Liver (tissue), 3 donors: ENCODE data around the gene ZDHHC14.

Experiments used
- EGR1 ChIP-seq, 2 donors: IDR thresholded peaks; 2 replicates each; pipeline ENCODE4 v1.6.1; 2016 to 2018; ENCODE audit warnings: antibody characterized with exemption in 2 of 2, low read depth in 2 of 2
- TF ChIP-seq, protein P1 (sequence below): fragments of 150-350 bp; IDR thresholded peaks from 2 replicates; pipeline ENCODE4 v1.5.1; 2017; ENCODE audit warnings: improper control_type of control experiment, low read depth, low read length; ENCODE audit not compliant: missing input control
- donor health status: healthy.
- donor health status: healthy.

DNA sequence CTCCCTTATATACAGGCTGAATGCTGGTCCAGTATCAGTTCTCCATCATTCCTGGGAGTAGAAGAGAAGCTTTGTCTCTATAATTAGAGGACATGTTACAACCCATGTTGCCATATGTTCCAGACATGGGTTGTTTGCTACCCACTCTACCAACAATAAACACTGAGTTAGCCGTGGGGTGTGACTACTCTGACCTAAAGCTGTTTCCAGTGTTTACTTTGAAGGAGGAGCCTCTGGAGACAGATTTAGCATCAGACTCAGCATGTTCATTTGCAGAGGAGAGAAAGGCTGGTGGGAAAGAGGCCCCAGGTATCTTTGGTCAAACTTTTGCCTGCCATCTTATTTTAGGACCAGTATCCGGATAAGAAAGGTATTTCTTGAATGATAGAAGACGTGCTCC is 284.2 kb downstream of the ZDHHC14 start:
- no peak for TF ChIP-seq EGR1 (IDR thresholded peaks at IDR 0.05; ENCODE audit: low read depth in 2 of 2)
- TF ChIP-seq, protein P1, sequence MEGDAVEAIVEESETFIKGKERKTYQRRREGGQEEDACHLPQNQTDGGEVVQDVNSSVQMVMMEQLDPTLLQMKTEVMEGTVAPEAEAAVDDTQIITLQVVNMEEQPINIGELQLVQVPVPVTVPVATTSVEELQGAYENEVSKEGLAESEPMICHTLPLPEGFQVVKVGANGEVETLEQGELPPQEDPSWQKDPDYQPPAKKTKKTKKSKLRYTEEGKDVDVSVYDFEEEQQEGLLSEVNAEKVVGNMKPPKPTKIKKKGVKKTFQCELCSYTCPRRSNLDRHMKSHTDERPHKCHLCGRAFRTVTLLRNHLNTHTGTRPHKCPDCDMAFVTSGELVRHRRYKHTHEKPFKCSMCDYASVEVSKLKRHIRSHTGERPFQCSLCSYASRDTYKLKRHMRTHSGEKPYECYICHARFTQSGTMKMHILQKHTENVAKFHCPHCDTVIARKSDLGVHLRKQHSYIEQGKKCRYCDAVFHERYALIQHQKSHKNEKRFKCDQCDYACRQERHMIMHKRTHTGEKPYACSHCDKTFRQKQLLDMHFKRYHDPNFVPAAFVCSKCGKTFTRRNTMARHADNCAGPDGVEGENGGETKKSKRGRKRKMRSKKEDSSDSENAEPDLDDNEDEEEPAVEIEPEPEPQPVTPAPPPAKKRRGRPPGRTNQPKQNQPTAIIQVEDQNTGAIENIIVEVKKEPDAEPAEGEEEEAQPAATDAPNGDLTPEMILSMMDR = no peak
